NCI-H524 (cell line): ENCODE measurements around the gene PRR22.

ENCODE experiments used
- DNase-seq, 2 experiments: peaks; one replicate each; lab custom pipeline; 2025; lab: John Stamatoyannopoulos, UW

PRR22 gene

DNA sequence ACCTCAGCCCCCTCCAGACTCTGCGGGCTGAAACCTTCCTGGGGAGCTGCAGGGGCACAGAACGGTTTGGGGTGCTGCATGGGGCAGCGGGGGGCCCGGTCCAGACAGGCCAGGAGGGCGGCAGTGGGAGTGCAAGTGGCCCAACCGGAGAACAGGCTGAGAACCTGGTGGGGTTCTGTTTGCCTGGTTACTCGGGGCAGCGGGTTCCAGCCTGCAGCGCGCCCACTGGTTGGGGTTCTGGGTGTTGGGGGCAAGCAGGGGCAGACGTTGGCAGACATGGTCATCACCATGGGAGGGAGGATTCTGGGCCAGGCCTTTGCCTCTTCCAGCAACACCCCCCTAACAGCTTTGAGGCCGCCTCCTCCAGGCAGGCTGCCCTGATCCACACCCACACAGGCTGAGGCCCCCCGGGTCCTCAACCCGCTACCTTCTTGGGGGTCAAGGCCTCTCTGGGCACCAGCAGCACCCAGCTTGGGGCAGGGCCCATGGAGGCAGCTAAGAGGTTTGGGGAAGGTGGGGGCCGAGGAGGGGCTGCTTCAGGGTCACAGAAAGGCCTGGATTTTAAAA is at the start of gene PRR22:
Gene PRR22, minus strand, starts transcription at position 166 of the 567 bp plus-strand sequence. Its CDS starts 86 bp downstream, at position 80.
- no peak for DNase-seq

DNA sequence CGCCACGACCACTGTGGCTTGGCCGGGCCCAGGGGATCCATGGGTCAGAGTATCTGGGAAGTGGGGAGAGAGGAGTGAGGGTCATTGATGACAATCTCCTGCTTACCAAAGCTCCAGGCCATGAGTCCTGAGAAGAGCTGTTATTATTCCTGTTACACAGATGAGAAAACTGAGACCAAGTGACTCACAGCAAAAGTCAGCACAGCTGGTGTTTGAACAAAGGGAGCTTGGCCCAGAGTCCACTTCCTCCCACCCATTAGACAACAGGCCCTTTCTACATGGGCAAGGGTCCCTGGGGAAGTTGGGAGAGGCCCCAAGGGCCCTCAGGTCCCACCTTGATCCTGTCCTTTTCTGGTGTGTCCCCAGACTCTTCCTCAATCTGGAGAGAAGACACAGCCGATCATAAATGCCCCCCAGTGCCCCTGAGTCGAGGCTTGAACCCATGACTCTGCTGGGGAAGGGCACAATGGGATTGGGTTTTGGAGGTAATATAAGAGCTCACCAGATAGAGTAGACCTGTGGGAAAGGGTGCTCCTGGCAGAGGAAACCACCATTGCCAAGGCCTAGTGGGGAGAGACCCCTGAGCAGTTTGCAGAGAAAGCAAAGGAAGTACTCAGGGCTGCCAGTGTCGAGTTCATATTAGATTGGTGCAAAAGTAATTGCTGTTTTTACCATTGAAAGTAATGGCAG is 48.1 kb upstream of the PRR22 start:
- no peak for DNase-seq

- no peak for DNase-seq
Observed at GRCh38 chr19:5832061-5832460, 47.5 kb upstream of the PRR22 start.

GRCh38 chr19:5831159-5831558 is 46.6 kb upstream of the PRR22 start:
- DNase-seq = no peak

- no peak for DNase-seq
Observed at GRCh38 chr19:5829567-5830310, 45.2 kb upstream of the PRR22 start.

DNA sequence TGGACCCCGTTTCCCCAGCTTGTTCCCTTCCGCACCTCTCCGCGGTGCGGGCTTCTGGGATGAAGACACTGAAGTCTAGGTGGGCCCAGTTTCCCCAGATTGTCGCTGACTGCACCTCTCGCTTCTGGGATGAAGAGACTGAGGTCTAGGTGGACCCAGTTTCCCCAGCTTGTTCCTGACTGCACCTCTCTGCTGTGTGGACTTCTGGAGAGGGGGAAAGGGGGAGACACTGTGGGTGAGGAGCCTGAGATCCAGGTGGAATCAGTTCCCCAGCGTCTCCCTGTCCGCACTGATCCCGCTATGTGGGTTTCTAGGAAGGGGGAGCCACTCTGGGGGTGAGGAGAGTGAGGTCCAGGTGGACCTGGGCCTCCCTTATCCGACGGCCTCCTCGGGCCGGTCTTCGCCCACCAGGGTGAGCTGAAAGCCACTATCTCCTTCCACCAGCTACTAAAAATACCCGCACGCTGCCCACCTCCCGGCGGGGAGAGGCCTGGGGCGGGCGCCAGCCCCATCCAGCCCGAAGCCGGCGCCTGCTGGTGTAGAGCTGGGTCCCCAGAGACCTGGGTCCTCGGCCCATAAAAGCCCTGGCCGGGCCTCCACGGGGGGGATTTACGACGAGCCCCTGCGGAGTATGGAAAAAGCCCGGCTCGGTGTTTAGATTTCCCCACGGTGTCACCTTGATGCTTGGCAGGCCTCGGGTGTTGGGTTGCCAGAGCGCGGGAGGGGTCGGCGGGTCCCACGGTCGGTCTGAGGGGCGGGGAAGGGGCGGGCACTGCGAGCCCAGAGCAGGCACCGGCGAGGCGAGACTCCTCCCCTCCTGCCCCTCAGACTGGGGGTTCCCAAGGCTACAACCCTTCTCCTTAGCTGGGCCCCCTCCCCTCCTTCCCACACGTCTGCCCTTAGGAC is 44.4 kb upstream of the PRR22 start:
- DNase-seq = peak; percentile 51 to 56

DNA sequence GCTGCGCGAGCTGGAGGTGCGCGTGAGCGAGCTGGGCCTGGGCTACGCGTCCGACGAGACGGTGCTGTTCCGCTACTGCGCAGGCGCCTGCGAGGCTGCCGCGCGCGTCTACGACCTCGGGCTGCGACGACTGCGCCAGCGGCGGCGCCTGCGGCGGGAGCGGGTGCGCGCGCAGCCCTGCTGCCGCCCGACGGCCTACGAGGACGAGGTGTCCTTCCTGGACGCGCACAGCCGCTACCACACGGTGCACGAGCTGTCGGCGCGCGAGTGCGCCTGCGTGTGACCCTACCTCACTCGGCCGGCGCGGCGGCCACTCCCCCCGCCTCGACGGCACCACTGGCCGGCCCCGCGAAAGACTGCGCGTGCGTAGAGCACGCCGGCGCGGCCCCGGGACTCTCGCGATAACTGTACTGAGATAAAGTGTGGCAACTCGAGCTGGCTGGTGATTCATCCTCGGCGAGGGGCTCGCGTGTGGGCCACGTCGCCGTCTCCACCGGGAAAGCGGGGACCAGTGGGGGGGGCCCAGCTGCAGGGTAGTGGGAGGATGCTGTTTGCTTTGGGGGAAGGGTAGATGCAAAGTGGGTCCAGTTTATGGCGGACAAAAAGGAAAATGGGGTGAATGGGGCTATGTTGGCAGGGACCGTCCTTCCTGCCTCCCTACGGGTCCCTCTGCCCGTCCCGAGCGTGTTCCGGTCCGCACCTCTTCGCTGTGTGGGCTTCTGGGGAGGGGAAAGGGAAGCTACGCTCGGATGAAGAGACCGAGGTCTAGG is 43.5 kb upstream of the PRR22 start:
- peak; percentile 90 to 98 for DNase-seq

- no peak for DNase-seq
Observed at GRCh38 chr19:5827342-5827890, 42.9 kb upstream of the PRR22 start.

DNA sequence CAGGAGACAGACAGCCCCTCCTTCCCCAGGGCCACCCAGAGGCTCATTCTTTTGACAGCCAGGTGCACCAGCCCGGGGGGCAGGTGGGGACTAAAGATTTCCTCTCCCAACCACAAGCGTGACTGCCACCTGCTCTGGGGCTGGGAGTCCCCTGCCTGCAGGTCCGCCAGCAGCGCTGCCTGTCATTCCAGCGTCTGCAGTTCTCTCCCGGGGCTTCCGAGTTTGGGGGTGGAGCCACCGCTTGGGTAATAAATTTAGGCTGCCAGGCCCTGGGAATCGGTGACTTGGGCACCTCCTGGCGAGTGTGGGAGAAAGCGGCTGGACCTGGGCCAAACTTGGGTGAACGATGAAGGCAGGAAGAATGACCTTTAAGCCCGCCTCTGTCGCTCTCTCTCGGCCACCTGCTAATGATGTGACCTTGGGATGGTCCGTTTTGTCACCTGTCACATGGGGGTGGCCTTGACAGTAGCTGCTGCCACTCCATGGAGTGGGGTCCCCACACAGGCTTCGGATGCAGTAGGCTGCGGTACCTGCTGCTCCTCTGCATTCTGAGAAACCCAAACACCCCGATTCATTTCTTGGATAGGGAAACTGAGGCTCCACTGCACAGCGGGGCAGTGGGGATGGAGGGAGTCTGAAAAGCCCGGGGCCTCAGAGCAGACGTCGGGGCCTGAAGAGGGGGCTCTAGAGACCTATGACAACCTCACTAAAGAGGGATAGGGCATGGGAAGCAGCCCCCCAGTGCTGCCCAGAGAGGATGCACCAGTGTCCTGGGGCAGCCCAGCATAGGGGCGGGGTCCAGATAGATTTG is 42.2 kb upstream of the PRR22 start:
- DNase-seq = peak; percentile 86 to 90

DNA sequence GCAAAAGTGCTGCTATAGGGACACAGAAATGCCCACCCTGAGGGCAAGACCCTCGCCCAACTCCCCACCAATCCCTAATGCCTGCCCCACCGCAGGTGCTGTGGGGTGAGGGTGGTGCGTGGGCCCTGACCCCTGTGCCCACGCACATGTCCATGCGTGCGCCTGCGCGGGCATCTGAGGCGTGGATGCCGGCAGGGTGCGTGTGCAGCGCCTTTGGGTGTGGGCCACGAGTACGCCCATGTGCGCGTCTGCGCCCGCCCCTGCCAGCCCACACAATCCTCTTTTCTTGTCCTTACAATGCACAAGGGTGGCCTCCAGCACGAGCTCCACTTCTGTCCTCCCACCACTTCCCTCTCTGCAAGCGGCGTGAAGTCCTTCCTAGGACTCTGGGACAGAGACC is 40.6 kb upstream of the PRR22 start:
- DNase-seq = no peak

- DNase-seq = peak in 1 of 2 experiments; percentile 70
Observed at GRCh38 chr19:5824751-5825150, 40.2 kb upstream of the PRR22 start.

DNA sequence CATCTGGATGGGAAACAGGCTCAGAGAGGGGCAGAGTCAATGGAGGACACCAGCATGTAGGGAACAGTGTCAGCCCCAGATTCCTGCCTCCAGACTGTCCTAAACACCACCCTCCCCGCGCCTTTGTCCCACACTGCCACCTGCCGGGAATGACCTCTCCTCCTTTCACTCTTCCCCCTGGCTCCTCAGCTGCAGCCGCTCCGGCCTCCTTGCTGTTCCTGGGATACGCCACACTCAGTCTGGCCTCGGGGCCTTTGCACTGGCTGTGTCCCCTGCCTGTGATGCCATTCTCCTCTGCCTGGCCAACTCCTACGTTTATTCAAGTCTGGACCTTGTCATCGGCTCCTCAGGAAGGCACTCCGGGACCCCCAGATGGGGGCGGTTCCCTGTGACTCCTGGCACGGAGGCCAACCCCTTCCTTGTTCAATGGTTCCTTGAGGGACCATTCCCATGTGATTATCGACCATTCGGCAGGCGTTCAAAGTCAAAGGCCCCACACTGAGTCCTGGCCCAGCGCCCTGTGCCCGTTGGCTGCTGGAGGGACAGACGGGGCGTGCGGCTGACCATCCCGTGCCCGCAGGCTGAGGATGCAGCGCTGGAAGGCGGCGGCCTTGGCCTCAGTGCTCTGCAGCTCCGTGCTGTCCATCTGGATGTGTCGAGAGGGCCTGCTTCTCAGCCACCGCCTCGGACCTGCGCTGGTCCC is 39.2 kb upstream of the PRR22 start:
- DNase-seq = peak; percentile 51 to 53

DNA sequence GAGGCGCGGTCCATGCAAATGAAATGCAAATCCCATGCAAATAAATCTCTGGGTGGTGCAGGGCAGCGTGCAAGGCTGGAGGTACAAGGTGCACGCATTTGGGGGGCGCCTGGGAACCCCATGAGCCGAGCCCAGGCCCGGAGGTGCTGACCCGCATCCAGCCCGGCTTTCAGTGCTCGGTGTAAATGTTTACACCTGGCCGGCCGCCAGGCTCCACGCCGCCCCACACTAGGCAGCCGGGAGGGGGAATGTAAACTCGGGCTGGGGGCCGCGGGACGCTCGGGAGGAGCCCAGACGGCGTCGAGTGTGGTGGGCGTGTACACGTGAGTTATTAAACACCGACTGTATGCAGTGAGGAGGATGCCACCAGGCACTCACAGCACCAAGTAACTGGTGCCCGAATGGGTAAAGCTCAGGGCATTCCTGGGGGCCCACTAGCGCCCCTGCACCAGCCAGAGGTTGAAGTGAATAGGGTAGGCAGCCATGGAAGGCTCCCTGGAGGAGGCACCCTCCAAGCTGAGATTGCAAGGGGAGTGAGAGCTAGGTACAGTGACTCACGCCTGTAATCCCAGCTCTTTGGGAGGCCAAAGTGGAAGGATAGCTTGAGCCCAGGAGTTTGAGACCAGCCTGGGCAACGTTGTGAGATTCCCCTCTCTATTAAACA is 37.8 kb upstream of the PRR22 start:
- DNase-seq = no peak

DNA sequence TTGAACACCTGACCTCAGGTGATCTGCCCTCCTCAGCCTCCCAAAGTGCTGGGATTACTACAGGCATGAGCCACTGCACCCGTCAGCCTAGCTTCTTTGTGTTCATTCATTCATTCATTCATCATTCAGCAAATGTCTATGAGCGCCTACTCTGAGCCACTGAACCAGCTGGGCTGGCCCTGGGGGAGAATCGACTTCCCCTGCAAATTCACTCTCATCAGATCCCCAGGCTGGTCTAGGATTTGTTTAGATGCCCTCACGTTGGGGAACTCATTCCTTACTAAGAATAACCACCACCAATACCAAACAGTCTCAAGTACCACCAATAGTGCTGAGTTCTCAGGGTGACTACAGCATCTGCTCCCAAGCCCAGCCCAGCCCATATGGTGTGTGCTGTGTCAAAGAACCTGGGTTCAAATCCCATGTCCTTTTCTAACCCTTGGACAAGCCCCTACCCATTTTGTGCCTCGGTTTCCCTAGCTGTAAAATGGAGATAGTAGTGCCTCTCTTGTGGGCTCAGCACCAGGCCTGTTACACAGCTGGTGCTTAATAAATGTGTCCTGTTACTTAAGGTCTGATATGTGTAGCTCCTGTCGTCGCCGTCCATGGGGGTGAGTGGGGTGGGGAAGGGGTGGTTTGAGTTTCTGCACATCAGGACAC is 37.1 kb upstream of the PRR22 start:
- DNase-seq = no peak

- no peak for DNase-seq
Observed at GRCh38 chr19:5820785-5821184, 36.2 kb upstream of the PRR22 start.

DNA sequence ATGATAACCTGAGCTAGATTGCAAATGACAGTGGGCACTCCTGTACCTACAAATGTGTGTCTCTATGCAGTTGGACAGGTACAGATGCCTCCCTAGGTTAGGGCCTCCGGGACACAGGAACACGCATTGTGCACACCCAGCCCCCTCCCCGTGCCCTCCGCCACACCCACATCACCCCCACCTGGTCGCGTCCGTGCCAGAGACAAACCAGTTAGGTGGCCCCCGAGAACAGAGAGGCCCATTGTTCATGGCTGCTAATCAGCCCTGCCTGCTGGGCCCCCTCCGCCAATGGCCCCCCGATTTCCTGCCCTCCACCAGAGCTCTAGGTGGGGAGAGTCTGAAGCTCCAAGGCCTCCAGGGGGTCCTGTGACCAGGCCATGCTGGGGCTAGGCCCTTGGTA is 34.0 kb upstream of the PRR22 start:
- no peak for DNase-seq

DNA sequence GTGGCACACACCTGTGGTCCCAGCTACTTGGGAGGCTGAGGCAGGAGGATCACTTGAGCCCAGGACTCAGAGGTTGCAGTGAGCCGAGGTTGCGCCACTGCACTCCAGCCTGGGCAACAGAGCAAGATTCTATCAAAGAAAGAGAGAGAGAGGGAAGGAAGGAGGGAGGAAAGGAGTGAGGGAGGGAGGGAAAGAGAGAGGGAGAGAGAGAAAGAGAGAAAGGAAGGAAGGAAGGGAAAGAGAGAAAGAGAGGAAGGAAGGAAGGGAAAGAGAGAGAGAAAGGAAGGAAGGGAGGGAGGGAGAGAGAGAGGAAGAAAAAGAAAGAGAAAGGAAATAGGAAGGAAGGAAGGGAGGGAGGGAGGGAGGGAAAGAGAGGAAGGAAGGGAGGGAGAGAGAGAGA is 32.7 kb upstream of the PRR22 start:
- DNase-seq = no peak

DNA sequence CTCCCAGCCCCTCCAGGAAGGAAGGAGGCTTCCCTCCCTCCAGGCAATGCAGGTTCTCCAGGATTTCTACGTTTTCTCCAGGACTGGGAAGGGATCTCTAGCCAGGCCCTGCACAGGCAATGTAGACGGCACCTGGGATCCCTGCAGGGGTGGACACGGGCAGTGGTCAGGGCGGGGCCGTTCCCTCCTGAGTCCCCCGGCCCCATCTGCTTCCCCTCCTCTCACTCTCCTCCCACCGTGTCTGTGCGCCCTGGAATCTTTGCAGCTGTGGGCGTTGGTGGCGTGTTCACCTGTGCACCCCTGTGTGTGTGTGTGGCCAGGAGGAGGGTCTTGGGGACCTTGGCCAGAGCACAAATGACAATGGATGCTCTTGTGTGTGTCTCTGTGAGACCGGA is 30.3 kb upstream of the PRR22 start:
- peak in 1 of 2 experiments; percentile 37 for DNase-seq
